Brain microvascular endothelial cell (primary cell): Measurements from ENCODE around the gene KIAA0753.
"Not testable (repeated sequence)": the region's sequence is repeated elsewhere in the genome, so short reads cannot be mapped to it uniquely, and the experiment has no call there.

ENCODE experiments used
- DNase-seq: peaks from one replicate; pipeline ENCODE4 v3.0.0-alpha.2; 2020
- H3K27ac ChIP-seq: fragments of 250-450 bp; sonication (Bioruptor Pico); 2 replicates; pipeline ENCODE4 v1.5.1; 2020; ENCODE audit warnings: mild to moderate bottlenecking, moderate library complexity
- H3K27me3 ChIP-seq: fragments of 250-450 bp; sonication (Bioruptor Pico); replicated peaks from 2 replicates; pipeline ENCODE4 v1.5.1; 2020; ENCODE audit warnings: mild to moderate bottlenecking
- H3K36me3 ChIP-seq: fragments of 250-450 bp; sonication (Bioruptor Pico); replicated peaks from 2 replicates; pipeline ENCODE4 v1.5.1; 2020; ENCODE audit warnings: mild to moderate bottlenecking
- H3K4me3 ChIP-seq: 2 replicates; pipeline ENCODE4 v1.5.1; 2011; ENCODE audit warnings: low read depth, mild to moderate bottlenecking, control low read depth, low read length, moderate library complexity
- CTCF ChIP-seq: IDR thresholded peaks from 2 replicates; pipeline ENCODE4 v1.5.1; 2011; ENCODE audit warnings: low read depth, mild to moderate bottlenecking, moderate library complexity, low read length, control low read depth, inconsistent platforms; ENCODE audit errors: missing control alignments
- in situ Hi-C: cut with HindIII; loops from 2 replicates; pipeline ENCODE4 v1.10.0; 2017; ENCODE audit warnings: low sequenced_read_pairs, low pct_ligation_motif_present

Gene KIAA0753

GRCh38 chr17:6596511-6596910 lies 44.0 kb downstream of the KIAA0753 start:
- no peaks in the 10 kb centered on the region for H3K27me3 ChIP-seq
- H3K36me3 ChIP-seq = peaks cover 38% of the 10 kb centered on the region
- no peak overlapping the region for H3K4me3 ChIP-seq
- in situ Hi-C loops = no loop called here
- DNase-seq = no peak
- TF ChIP-seq CTCF = no peak
- H3K27ac ChIP-seq = no peak overlapping the region

GRCh38 chr17:6596081-6596480 lies 44.4 kb downstream of the KIAA0753 start:
- H3K27me3 ChIP-seq = no peaks in the 10 kb centered on the region
- DNase-seq = no peak
- peaks cover 38% of the 10 kb centered on the region for H3K36me3 ChIP-seq
- H3K4me3 ChIP-seq = no peak overlapping the region
- no peak overlapping the region for H3K27ac ChIP-seq
- TF ChIP-seq CTCF = no peak
- in situ Hi-C loops = no loop called here

GRCh38 chr17:6593371-6593770 lies 47.1 kb downstream of the KIAA0753 start:
- in situ Hi-C loops = not testable (repeated sequence)

GRCh38 chr17:6592173-6592572 lies 48.3 kb downstream of the KIAA0753 start:
- Histone ChIP-seq H3K36me3 (peaks cover 50% of the 10 kb centered on the region), H3K27me3 (no peaks in the 10 kb centered on the region), H3K27ac (peak overlapping the region; percentile 8), H3K4me3 (no peak overlapping the region)
- no peak for DNase-seq
- TF ChIP-seq CTCF = no peak
- in situ Hi-C loops = no loop called here

More at GRCh38 chr17:6593371-6593770, 47.1 kb downstream of the KIAA0753 start:
- H3K4me3 ChIP-seq, H3K27ac ChIP-seq, H3K27me3 ChIP-seq, DNase-seq: not testable (repeated sequence)
- peaks cover 50% of the 10 kb centered on the region for H3K36me3 ChIP-seq

- peak; percentile 69 for DNase-seq
- Histone ChIP-seq H3K27me3 (no peaks in the 10 kb centered on the region), H3K4me3 (no peak overlapping the region), H3K27ac (peak overlapping the region; percentile 8), H3K36me3 (peaks cover 47% of the 10 kb centered on the region)
- in situ Hi-C loops = no loop called here
- no peak for TF ChIP-seq CTCF
These were observed 48.8 kb downstream of the KIAA0753 start for GRCh38 chr17:6591599-6592158.

- Histone ChIP-seq H3K4me3 (no peak overlapping the region), H3K36me3 (peaks cover 44% of the 10 kb centered on the region), H3K27me3 (no peaks in the 10 kb centered on the region), H3K27ac (no peak overlapping the region)
- in situ Hi-C loops = no loop called here
- TF ChIP-seq CTCF = no peak
- no peak for DNase-seq
These were observed 51.1 kb downstream of the KIAA0753 start for GRCh38 chr17:6589266-6589946.
